NCI-H1105 (cell line): ENCODE data around the gene COPG2.

Source experiments
- DNase-seq: peaks from one replicate; lab custom pipeline; 2025; lab: John Stamatoyannopoulos, UW

The COPG2 gene

GRCh38 chr7:130500463-130500862, 168.1 kb downstream of the COPG2 start:
- DNase-seq = no peak

GRCh38 chr7:130494431-130494858, 174.1 kb downstream of the COPG2 start:
- DNase-seq = no peak

- no peak for DNase-seq
Observed at GRCh38 chr7:130493275-130493873, 175.2 kb downstream of the COPG2 start.

- DNase-seq = no peak
Observed at GRCh38 chr7:130492523-130493274, 175.8 kb downstream of the COPG2 start.

GRCh38 chr7:130491841-130492522, 176.6 kb downstream of the COPG2 start, which contains the start of gene MEST:
MEST (plus strand) TSS chr7:130492085; CDS start chr7:130492314, 229 bp downstream.
- peak; percentile 58 for DNase-seq

GRCh38 chr7:130490888-130491804, 177.4 kb downstream of the COPG2 start:
- peak; percentile 45 for DNase-seq

GRCh38 chr7:130490311-130490791, 178.2 kb downstream of the COPG2 start:
- DNase-seq = peak; percentile 42

- DNase-seq = no peak
Observed at GRCh38 chr7:130489140-130489983, 179.2 kb downstream of the COPG2 start.

GRCh38 chr7:130488392-130489139, 180.0 kb downstream of the COPG2 start:
- DNase-seq = no peak

GRCh38 chr7:130486954-130487436, 181.6 kb downstream of the COPG2 start:
- DNase-seq = peak; percentile 58

- peak; percentile 89 for DNase-seq
Observed at GRCh38 chr7:130486114-130486953, 182.2 kb downstream of the COPG2 start.

- DNase-seq = no peak
Observed at GRCh38 chr7:130485734-130486113, 182.8 kb downstream of the COPG2 start.

- DNase-seq = no peak
Observed at GRCh38 chr7:130483031-130483430, 185.5 kb downstream of the COPG2 start.

- DNase-seq = no peak
Observed at GRCh38 chr7:130481898-130482297, 186.7 kb downstream of the COPG2 start.

GRCh38 chr7:130479716-130480400, 188.7 kb downstream of the COPG2 start:
- no peak for DNase-seq

GRCh38 chr7:130478991-130479390, 189.6 kb downstream of the COPG2 start:
- DNase-seq = no peak

GRCh38 chr7:130476297-130477150, 192.0 kb downstream of the COPG2 start:
- no peak for DNase-seq
